ENCODE measurements around the gene OSBPL5. TPM values are rescaled to one million over a fixed set of nuclear protein-coding genes. Genes with fewer than 3 reads are reported as not detected.

Gene OSBPL5
- total RNA-seq, 1 experiment from 2014 or later = 6.4 TPM

DNA sequence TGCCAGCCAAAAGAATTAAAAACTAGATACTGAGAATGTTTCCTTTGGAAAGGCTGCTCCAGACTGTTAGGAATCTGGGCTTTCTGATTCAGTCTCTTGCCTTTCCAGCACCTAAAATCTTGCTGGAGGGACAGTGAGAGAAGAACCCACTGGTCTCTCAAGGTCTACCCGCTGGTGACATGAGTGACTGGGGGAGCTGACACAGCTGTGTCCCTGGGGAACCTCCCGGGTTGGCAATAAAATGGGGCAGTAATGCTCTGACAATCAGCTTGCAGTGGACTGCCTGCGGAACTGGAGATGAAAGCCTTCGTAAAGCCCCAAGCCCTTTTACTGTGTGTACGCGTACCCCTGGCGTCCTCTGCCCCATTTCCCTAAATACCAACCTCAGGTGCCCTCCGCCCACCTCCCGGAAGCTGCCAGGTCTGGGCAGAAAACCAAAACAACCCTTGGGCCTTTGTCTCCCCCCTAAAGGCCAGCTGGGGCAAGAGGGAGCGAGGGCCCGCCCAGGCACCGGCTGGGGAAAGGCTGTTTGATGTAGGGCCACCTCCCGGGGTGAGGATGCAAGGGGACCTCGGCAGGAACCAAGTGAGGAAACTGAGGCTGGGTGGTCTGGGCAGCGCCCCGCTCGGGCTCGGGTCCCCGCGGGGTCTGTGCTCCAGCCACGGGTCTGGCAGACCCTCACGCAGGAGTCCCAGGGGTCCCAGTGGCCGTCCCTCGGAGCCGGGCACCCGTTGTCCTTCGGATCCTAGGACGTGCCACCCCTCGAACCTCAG lies 108.6 kb downstream of the OSBPL5 start:
- peak overlapping the region; percentile 70 for H3K4me3 ChIP-seq
- no TSS peak for BruUV-seq (replicated peaks)
- ChIA-PET POLR2A (ENCODE audit: unreplicated experiment) (no interaction called here), CTCF (no interaction called here)
- H4K20me1 ChIP-seq (ENCODE audit: insufficient read depth) = peaks cover 42% of the 10 kb centered on the region
- no peaks in the 10 kb centered on the region for H3K27me3 ChIP-seq (ENCODE audit: insufficient read depth, low read depth)
- no peaks in the 10 kb centered on the region for H3K9me3 ChIP-seq (ENCODE audit: insufficient read depth, low read depth)
- 0 out of 2 replicates have a peak overlapping the region, but pooled peaks have one; percentile 28 for H2AFZ ChIP-seq
- H3K9me2 ChIP-seq (ENCODE audit: insufficient read depth) = no peaks in the 10 kb centered on the region
- peaks cover 17% of the 10 kb centered on the region; the same call in 1 of the 2 replicates for H3F3A ChIP-seq (ENCODE audit: insufficient read depth, low read depth)
- H3K4me2 ChIP-seq = peak overlapping the region; percentile 90
- DNase-seq = no peak
- peaks cover 52% of the 10 kb centered on the region for H3K79me2 ChIP-seq (ENCODE audit: low read depth)
- H3K4me1 ChIP-seq (replicated peaks; ENCODE audit: insufficient read depth) = peaks cover 24% of the 10 kb centered on the region
- TF ChIP-seq EZH2 (IDR thresholded peaks at IDR 0.05; ENCODE audit: low read depth) = no peak
- TF ChIP-seq, protein P1, sequence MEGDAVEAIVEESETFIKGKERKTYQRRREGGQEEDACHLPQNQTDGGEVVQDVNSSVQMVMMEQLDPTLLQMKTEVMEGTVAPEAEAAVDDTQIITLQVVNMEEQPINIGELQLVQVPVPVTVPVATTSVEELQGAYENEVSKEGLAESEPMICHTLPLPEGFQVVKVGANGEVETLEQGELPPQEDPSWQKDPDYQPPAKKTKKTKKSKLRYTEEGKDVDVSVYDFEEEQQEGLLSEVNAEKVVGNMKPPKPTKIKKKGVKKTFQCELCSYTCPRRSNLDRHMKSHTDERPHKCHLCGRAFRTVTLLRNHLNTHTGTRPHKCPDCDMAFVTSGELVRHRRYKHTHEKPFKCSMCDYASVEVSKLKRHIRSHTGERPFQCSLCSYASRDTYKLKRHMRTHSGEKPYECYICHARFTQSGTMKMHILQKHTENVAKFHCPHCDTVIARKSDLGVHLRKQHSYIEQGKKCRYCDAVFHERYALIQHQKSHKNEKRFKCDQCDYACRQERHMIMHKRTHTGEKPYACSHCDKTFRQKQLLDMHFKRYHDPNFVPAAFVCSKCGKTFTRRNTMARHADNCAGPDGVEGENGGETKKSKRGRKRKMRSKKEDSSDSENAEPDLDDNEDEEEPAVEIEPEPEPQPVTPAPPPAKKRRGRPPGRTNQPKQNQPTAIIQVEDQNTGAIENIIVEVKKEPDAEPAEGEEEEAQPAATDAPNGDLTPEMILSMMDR (conservative IDR thresholded peaks at IDR 0.05) = no peak
- intact Hi-C loops (cut with micrococcal nuclease; ENCODE audit: unreplicated experiment) = loop anchor here (5.0 kb wide), 1 partner anchor 36 kb away; no protein-coding TSS in a partner anchor
- H3K27ac ChIP-seq = peak overlapping the region; percentile 46; the same call in 1 of the 2 replicates
- 0 out of 2 replicates have a peak, but pooled peaks cover 4% of the 10 kb centered on the region for H3K36me3 ChIP-seq (ENCODE audit: low read depth)

DNA sequence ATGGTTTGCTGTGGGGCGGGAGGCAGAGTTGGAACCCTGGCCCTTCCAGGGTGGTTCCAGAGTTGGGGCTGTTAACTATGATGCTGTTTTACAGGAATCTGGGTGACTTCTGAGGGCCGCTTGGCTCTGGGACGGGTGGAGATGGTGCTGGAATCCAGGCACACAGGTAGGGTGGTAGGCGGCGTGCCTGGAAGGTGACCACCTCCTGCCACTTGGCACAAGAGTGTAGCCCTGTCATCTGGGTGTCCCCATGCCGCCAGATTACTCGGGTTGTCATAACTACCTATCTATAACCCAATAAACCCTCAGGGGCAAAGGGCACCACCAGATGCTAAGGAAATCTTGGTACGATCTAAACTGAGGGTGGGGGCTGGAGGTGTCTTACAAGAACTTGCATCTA lies 109.2 kb downstream of the OSBPL5 start:
- POLR2A ChIA-PET (ENCODE audit: unreplicated experiment) = no interaction called here
- Histone ChIP-seq H3K9me3 (ENCODE audit: insufficient read depth, low read depth) (no peaks in the 10 kb centered on the region), H3F3A (ENCODE audit: insufficient read depth, low read depth) (peaks cover 17% of the 10 kb centered on the region; the same call in 1 of the 2 replicates), H3K9me2 (ENCODE audit: insufficient read depth) (no peaks in the 10 kb centered on the region), H3K36me3 (ENCODE audit: low read depth) (0 out of 2 replicates have a peak, but pooled peaks cover 4% of the 10 kb centered on the region), H3K79me2 (ENCODE audit: low read depth) (peaks cover 58% of the 10 kb centered on the region), H3K4me1 (replicated peaks; ENCODE audit: insufficient read depth) (peaks cover 24% of the 10 kb centered on the region), H3K27ac (no peak overlapping the region), H4K20me1 (ENCODE audit: insufficient read depth) (peaks cover 48% of the 10 kb centered on the region), H3K4me3 (peak overlapping the region; percentile 70), H3K4me2 (peak overlapping the region; percentile 90), H2AFZ (no peak overlapping the region), H3K27me3 (ENCODE audit: insufficient read depth, low read depth) (no peaks in the 10 kb centered on the region)
- intact Hi-C loops (cut with micrococcal nuclease; ENCODE audit: unreplicated experiment) = loop anchor here (5.0 kb wide), 1 partner anchor 36 kb away; no protein-coding TSS in a partner anchor
- no peak for DNase-seq
- BruUV-seq (replicated peaks) = TSS peak; percentile 43
- TF ChIP-seq, protein P1 (conservative IDR thresholded peaks at IDR 0.05) = no peak
- TF ChIP-seq EZH2 (IDR thresholded peaks at IDR 0.05; ENCODE audit: low read depth) = no peak
- CTCF ChIA-PET = no interaction called here

DNA sequence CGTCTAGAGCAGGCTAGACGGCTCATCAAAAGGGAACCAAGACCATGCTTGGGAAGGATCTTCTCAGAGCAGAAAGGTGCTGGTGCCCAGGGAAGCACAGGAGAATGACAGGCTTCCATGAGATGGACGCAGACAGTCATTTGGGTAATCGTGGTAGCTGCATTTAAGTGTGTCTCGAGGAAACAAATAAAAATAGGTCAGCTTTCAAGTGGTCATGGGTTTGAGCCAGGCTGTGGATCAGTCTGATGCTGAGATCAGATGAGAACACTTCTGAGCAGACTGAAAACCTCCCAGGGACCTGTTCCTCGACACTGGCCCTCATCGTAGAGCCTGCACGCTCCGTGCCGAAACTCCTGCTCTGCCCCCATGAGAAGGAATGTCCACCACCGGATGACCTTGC lies 112.5 kb downstream of the OSBPL5 start:
- Histone ChIP-seq H3K27ac (no peak overlapping the region), H4K20me1 (ENCODE audit: insufficient read depth) (peaks cover 78% of the 10 kb centered on the region), H3K4me2 (no peak overlapping the region), H3K27me3 (ENCODE audit: insufficient read depth, low read depth) (no peaks in the 10 kb centered on the region), H3F3A (ENCODE audit: insufficient read depth, low read depth) (no peaks in the 10 kb centered on the region; the same call in 1 of the 2 replicates), H3K9me2 (ENCODE audit: insufficient read depth) (no peaks in the 10 kb centered on the region), H3K36me3 (ENCODE audit: low read depth) (0 out of 2 replicates have a peak, but pooled peaks cover 4% of the 10 kb centered on the region), H3K79me2 (ENCODE audit: low read depth) (peaks cover 81% of the 10 kb centered on the region), H3K9me3 (ENCODE audit: insufficient read depth, low read depth) (no peaks in the 10 kb centered on the region), H3K4me3 (no peak overlapping the region), H3K4me1 (replicated peaks; ENCODE audit: insufficient read depth) (peaks cover 22% of the 10 kb centered on the region), H2AFZ (no peak overlapping the region)
- POLR2A ChIA-PET (ENCODE audit: unreplicated experiment) = no interaction called here
- no peak for DNase-seq
- intact Hi-C loops (cut with micrococcal nuclease; ENCODE audit: unreplicated experiment) = no loop called here
- no TSS peak for BruUV-seq (replicated peaks)
- no peak for TF ChIP-seq EZH2 (IDR thresholded peaks at IDR 0.05; ENCODE audit: low read depth)
- TF ChIP-seq, protein P1 (conservative IDR thresholded peaks at IDR 0.05) = no peak
- CTCF ChIA-PET = interaction anchor here (0.6 kb wide), 1 partner anchor 59 kb away, joined by 4 read pairs; no protein-coding TSS in a partner anchor
